GM12873 (cell line): ENCODE results near the gene GSC2.

Experiments used
- CTCF ChIP-seq: IDR thresholded peaks from 2 replicates; pipeline ENCODE4 v1.5.1; 2012; ENCODE audit warnings: low read depth, mild to moderate bottlenecking, moderate library complexity, low read length, control low read depth; ENCODE audit not compliant: insufficient read depth; ENCODE audit errors: missing control alignments

GSC2 gene

DNA sequence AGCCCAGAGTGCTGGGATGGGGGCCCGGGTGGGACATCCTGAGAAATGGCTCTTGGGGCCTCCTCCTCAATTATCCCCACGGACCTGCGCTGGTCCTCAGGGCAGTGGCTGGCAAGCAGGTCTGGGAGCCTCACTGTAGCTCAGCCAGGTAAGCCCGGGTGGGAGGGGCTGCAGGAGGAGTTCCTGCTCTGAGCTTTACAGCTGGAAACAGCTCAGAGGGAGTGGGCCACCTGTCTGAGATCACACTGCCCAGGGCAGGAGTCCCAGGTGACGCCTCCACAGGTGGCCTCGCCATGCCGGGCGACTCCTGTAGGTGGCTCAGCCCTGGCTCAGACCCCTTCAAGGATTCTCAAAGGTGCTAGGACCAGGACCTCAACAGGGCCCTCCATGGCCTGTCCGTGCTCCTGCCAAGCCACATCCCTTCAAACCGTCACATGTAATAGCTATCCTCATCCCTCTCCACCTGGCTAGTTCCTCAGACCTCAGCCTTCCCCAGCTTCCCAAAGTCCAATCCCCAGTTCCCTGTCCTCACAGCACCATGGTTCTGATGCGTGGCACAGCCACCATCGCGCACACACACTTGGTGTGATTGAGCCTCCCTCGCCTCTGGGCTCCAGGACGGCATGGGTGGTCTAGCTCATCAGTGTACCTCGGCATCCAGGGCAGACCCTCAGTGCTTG, 22.6 kb downstream of the GSC2 start:
- TF ChIP-seq CTCF: no peak

DNA sequence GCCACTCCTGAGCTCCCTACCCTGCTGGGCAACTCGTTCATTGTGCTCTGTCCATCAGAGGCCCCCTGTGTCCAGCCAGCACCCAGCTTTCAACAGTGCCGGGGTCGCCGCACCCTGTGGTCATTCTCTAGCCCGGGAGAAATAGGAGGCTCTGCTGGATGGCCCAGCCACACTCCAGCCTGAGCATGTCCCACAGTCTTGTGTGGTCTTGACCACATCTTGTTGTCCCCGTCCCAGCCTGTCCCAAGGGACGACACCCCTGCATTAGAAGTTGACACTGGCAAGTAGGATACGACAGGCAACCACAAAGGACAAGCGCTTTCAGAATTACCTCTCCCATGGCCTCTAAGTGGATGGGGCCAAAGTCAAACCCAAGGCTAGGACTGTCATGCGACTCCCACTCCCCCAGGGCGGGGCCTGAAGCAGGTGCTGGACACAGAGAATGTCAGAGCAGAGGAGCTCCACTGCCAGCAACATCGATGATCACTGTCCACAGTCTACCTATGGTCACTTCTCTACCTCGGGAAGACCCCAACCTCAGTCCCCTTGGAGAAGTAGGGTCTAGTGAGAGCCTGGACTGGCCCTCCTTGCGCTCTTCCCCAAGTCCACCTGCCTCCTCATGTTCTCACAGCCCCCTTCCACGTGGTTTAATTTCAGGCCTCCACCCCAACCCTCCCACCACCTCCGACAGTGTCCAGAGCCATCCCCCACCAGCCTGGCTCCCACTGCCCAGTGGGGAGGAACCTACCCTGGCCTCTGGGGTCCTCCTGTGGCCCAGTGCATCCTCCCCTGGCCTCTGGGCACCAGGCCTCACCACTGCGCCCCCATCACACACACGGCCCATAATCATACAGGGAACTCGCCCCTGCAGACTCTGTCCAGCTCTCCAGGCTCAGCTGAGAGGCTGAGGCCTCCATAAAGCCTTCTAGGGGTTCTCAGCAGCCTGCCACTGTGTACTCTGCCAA, 23.5 kb downstream of the GSC2 start:
- TF ChIP-seq CTCF: no peak

- TF ChIP-seq CTCF: no peak
These were observed 24.4 kb downstream of the GSC2 start for GRCh38 chr22:19125474-19126308.

DNA sequence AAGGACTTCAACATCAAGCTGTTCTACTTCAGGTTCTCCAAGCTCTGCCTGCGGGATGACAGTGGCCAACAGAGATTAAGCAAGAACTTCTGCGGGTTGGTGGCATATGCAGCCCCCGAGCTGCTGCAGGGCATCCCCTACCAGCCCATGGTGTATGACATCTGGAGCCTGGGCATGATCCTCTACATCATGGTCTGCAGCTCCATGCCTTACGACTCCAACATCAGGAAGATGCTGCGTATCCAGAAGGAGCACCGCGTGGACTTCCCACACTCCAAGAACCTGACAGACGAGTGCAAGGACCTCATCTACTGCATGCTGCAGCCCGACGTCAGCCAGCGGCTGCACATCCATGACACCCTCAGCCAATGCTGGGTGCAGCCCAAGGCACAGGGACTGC, 25.1 kb downstream of the GSC2 start:
- TF ChIP-seq CTCF: no peak

DNA sequence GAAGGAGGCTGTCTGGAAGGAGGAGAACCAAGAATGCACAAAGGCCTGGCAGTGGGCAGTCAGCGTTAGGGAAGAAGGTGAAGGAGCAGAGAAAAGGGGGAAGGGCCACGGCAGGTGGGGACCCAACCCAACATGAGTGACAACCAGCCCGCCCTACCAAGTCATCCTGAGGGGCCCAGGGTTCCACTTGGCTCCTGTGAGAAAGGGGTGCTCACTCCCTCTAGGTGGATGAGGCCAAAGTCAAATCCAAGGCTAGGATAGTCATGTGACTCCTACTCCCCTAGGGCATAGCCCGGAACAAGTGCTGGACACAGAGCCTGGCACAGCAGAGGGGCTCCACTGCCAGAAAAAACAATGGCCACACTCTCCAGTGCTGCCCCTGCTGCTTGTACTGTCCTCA, 25.7 kb downstream of the GSC2 start:
- TF ChIP-seq CTCF: no peak

GRCh38 chr22:19123936-19124335, 26.2 kb downstream of the GSC2 start:
- no peak for TF ChIP-seq CTCF
